HL-60 (cell line): ENCODE data around the gene FAM120A.
A peak's percentile ranks its signal among the peaks of the same experiment; 100 is the strongest.

Experiments used
- DNase-seq, 2 experiments: peaks; one replicate each; pipeline ENCODE4 v3.0.0-alpha.2; 2010 to 2020; ENCODE audit warnings: low read depth in 1 of 2, low spot score in 1 of 2
- H3K27ac ChIP-seq: fragments of 250-450 bp; sonication (Bioruptor Pico); replicated peaks from 2 replicates; pipeline ENCODE4 v1.5.1; 2020; ENCODE audit warnings: mild to moderate bottlenecking, moderate library complexity
- H3K27me3 ChIP-seq: fragments of 250-450 bp; sonication (Bioruptor Pico); 2 replicates; pipeline ENCODE4 v1.5.1; 2021; ENCODE audit warnings: mild to moderate bottlenecking, moderate library complexity; ENCODE audit not compliant: insufficient read depth, poor library complexity, severe bottlenecking
- H3K4me3 ChIP-seq: replicated peaks from 2 replicates; pipeline ENCODE4 v1.5.1; 2011; ENCODE audit warnings: mild to moderate bottlenecking, control low read depth, low read length; ENCODE audit not compliant: insufficient read depth
- CTCF ChIP-seq: IDR thresholded peaks from one replicate; pipeline ENCODE4 v1.5.1; 2011; ENCODE audit warnings: low read length, control low read depth, inconsistent platforms; ENCODE audit not compliant: insufficient read depth
- GABPA ChIP-seq: IDR thresholded peaks from 2 replicates; pipeline ENCODE4 v1.6.1; 2012; ENCODE audit warnings: low read depth
- POLR2AphosphoS5 ChIP-seq: IDR thresholded peaks from 2 replicates; pipeline ENCODE4 v1.6.1; 2012; ENCODE audit warnings: low read depth
- SPI1 ChIP-seq: IDR thresholded peaks from 2 replicates; pipeline ENCODE4 v1.6.1; 2012; ENCODE audit warnings: low read depth, mild to moderate bottlenecking, borderline replicate concordance
- TF ChIP-seq, protein P1 (sequence below): IDR thresholded peaks from 2 replicates; pipeline ENCODE4 v1.6.1; 2012; ENCODE audit warnings: low read depth; ENCODE audit not compliant: insufficient replicate concordance

FAM120A gene

DNA sequence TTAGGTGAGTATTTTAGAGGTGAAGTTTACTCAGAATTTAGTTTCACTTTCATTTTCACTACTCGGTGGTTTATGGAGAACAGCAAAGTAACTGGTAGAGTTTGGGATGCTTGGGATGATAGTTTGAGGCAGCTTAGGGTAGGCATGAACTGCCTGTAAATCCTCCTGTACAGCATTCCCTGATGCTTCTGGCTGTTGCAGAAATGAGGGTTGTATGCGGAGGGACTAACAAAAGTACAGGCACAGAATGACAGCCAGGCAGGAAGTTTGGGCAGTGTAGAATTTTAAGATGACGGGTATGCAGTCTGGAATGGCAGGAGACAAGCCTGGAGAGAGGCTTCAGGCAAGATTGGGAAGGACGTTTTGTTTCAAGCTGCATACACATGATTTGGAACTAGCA is 49.9 kb downstream of the FAM120A start:
- Histone ChIP-seq H3K27ac (peak overlapping the region; percentile 13), H3K27me3 (no peaks in the 10 kb centered on the region), H3K4me3 (no peak overlapping the region)
- no peak for DNase-seq
- TF ChIP-seq POLR2AphosphoS5, result no peak
- TF ChIP-seq CTCF, result no peak
- TF ChIP-seq, protein P1, sequence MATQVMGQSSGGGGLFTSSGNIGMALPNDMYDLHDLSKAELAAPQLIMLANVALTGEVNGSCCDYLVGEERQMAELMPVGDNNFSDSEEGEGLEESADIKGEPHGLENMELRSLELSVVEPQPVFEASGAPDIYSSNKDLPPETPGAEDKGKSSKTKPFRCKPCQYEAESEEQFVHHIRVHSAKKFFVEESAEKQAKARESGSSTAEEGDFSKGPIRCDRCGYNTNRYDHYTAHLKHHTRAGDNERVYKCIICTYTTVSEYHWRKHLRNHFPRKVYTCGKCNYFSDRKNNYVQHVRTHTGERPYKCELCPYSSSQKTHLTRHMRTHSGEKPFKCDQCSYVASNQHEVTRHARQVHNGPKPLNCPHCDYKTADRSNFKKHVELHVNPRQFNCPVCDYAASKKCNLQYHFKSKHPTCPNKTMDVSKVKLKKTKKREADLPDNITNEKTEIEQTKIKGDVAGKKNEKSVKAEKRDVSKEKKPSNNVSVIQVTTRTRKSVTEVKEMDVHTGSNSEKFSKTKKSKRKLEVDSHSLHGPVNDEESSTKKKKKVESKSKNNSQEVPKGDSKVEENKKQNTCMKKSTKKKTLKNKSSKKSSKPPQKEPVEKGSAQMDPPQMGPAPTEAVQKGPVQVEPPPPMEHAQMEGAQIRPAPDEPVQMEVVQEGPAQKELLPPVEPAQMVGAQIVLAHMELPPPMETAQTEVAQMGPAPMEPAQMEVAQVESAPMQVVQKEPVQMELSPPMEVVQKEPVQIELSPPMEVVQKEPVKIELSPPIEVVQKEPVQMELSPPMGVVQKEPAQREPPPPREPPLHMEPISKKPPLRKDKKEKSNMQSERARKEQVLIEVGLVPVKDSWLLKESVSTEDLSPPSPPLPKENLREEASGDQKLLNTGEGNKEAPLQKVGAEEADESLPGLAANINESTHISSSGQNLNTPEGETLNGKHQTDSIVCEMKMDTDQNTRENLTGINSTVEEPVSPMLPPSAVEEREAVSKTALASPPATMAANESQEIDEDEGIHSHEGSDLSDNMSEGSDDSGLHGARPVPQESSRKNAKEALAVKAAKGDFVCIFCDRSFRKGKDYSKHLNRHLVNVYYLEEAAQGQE, result no peak
- TF ChIP-seq GABPA, result no peak
- no peak for TF ChIP-seq SPI1

DNA sequence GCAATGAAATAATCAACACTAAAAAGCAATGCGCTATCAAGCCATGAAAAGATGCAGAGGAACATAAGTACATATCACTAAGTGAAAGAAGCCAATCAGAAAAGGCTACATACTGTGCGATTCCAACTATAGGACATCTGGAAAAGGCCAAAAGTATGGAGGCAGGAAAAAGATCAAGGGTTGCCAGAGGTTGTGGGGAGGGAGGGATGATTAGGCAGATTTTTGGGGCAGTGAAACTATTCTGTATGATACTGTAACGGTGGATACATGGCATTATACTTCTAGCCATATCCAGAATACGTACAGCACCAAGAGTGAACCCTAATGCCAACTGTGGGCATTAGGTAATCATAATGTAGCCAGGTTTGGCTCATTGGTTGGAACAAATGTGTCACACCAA is 51.9 kb downstream of the FAM120A start:
- H3K27me3 ChIP-seq, result no peaks in the 10 kb centered on the region
- H3K27ac ChIP-seq, result peak overlapping the region; percentile 2; the same call in 1 of the 2 replicates
- no peak for DNase-seq
- H3K4me3 ChIP-seq, result no peak overlapping the region
- TF ChIP-seq, protein P1, result no peak
- TF ChIP-seq POLR2AphosphoS5 (no peak), CTCF (no peak), SPI1 (no peak), GABPA (no peak)

GRCh38 chr9:93505541-93506132 is 54.2 kb downstream of the FAM120A start:
- TF ChIP-seq SPI1 (peak; percentile 95), POLR2AphosphoS5 (no peak), CTCF (no peak)
- H3K4me3 ChIP-seq, result no peak overlapping the region
- H3K27ac ChIP-seq, result peak overlapping the region; percentile 31
- H3K27me3 ChIP-seq, result no peaks in the 10 kb centered on the region
- DNase-seq, result peak; percentile 61 to 72

- TF ChIP-seq GABPA, result no peak
- TF ChIP-seq POLR2AphosphoS5, result no peak
- TF ChIP-seq SPI1, result no peak
- TF ChIP-seq, protein P1, result no peak
- TF ChIP-seq CTCF, result no peak
Measured at GRCh38 chr9:93507768-93508167, 56.3 kb downstream of the FAM120A start.

More at GRCh38 chr9:93507768-93508167, 56.3 kb downstream of the FAM120A start:
- Histone ChIP-seq H3K4me3 (no peak overlapping the region), H3K27me3 (no peaks in the 10 kb centered on the region), H3K27ac (no peak overlapping the region)
- DNase-seq, result no peak
